GM19193 (cell line): Measurements from ENCODE around the gene ANO2.

Experiments
- POLR2A ChIP-seq: IDR thresholded peaks from 4 replicates; pipeline ENCODE4 v1.6.1; 2011; ENCODE audit not compliant: insufficient read depth, insufficient read length; ENCODE audit errors: extremely low read depth

ANO2 gene

GRCh38 chr12:5584412-5585175 lies 360.5 kb downstream of the ANO2 start:
- TF ChIP-seq POLR2A = no peak

DNA sequence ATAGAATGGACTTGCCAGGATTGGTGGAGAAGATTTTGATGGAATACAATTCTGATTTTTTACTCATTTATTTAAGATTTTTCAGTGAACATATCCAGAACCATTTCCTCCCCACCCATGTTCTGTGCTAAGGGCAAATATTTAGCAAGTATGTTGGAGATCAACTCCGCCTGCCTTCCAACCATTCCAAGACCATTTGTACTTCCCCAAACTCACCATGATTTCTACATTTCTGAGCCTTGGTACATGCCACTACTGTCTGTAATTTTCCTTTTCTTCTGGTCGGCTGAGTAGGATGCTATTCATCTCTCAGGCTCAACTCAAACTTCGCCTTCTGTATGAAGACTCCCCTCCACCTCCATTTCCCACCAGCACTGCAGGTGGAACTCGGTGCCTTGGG lies 362.5 kb downstream of the ANO2 start:
- no peak for TF ChIP-seq POLR2A

GRCh38 chr12:5582018-5582417 lies 363.0 kb downstream of the ANO2 start:
- TF ChIP-seq POLR2A = no peak

DNA sequence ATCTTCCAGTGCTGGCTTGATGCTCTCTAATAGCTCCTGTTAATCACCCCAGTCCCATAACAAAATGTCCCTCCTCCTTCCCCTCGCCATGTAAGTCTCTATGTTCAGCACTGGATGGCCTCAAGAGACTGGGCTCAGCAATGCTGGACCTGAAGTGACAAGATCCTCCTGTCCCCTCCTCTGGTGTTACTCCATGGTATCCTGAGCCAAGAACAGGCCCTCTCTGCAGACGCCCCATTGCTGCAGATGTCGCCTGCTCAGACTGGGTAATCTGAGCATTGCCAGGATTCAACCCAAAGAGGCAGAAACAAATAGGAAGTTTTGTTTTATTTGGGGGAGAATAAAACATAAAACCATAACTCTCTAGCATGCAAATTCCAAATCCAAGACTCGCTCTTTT lies 363.4 kb downstream of the ANO2 start:
- TF ChIP-seq POLR2A = no peak

GRCh38 chr12:5581019-5581418 lies 364.0 kb downstream of the ANO2 start:
- no peak for TF ChIP-seq POLR2A

DNA sequence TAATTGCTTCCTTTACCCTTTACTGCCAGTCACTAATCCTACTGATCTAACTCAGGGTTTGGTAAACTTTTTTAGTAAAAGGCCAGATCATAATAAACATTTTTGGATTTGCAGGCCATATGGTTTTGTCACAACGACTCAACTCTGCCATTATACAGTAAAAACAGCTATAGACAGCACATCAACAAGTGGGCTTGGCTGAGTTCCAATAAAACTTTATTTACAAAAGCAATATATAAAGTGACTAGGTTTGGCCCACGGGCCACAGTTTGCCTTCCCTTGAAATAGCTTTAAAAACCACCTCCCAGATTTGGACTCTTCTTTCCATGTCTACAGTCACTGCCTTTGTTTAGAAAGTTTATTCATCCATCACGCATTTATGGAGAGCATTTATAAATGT lies 366.3 kb downstream of the ANO2 start:
- no peak for TF ChIP-seq POLR2A

GRCh38 chr12:5577741-5578140 lies 367.3 kb downstream of the ANO2 start:
- TF ChIP-seq POLR2A = no peak

GRCh38 chr12:5577211-5577612 lies 367.8 kb downstream of the ANO2 start:
- TF ChIP-seq POLR2A = no peak

DNA sequence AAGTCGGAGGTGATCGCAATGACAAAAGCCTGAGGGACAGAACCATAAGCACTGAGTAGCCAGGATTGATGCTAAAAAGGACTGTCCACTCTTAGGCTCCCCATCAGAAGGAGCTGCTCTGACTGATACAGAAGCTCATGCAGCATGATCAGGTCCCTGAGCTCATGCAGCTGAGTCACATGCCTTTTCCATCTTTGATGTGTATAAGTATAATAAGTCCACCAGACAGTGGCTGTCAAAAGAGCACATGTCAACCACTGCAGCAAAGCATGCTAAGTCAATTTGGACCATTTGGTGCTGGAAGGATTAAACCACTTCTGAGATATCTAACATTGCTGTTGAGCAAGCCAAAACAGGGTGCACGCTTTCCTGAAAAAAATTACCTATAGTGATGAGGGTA lies 369.1 kb downstream of the ANO2 start:
- TF ChIP-seq POLR2A = no peak

GRCh38 chr12:5575232-5575631 lies 369.8 kb downstream of the ANO2 start:
- TF ChIP-seq POLR2A = no peak

DNA sequence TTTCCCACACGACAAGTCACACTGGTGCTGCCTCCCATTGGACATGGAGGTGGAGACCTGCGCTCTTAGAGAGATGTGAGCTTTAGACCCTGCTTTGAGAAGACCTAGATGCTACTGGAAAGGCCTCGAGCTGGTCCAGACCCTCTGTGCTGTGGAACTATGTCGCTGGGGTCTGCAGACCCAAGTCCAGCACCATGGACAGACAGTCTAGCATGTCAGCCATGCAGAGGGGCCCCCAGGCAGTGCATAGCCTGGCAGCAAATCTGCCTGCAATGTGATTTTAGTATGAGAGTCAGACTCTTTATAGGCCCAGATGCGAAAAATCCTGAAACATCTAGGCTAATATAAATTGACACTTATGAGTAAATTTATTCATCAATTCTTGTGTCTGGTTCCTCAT lies 371.7 kb downstream of the ANO2 start:
- no peak for TF ChIP-seq POLR2A

GRCh38 chr12:5571115-5571514 lies 373.9 kb downstream of the ANO2 start:
- no peak for TF ChIP-seq POLR2A

DNA sequence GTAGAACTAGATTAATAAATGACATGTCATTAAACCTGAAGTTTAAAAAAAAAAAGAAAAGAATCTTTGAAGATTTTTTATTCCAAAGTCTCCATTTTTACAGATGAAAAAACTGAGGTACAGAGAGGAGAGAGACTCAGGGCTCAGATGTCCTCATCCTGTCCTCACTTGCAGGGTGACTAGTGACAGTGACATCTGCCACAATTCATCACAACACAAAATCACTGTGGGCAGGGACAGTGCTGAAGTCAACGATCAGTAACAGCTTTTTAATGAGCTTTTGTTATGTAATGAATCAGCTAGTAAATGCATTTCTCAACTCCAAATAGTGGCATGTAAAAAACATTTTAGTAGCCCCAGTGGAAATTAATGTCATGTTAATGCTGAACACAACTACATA lies 374.6 kb downstream of the ANO2 start:
- no peak for TF ChIP-seq POLR2A

DNA sequence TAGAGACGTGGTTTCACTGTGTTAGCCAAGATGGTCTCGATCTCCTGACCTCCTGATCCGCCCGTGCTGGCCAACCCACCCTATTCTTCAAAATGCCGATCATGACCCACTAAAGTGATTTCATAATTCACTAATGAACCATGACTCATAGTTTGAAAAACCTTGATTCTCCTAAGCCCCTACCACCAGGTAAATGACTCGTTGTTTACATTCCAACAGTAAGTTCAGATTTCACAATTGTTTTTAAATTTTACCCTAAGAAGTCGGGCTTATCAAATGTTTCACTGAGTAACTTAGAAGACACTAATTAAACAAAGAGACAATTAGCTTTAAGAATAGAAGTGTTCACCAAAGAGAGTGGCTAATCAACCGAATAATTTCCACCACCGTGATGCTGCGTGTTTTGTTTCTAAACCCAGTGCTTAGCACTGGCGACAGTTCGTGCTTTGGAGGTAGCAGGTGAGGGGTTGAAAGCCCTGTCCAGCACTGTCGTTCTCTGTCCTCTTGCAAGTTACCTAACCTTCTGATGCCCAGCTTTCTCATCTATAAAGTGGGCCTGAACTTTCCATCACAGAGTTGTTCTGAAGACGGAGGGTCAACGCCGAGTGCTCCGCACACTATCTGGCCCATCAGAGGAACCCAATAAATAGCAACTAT lies 376.6 kb downstream of the ANO2 start:
- no peak for TF ChIP-seq POLR2A

- no peak for TF ChIP-seq POLR2A
Observed at GRCh38 chr12:5567016-5567725, 377.9 kb downstream of the ANO2 start.

DNA sequence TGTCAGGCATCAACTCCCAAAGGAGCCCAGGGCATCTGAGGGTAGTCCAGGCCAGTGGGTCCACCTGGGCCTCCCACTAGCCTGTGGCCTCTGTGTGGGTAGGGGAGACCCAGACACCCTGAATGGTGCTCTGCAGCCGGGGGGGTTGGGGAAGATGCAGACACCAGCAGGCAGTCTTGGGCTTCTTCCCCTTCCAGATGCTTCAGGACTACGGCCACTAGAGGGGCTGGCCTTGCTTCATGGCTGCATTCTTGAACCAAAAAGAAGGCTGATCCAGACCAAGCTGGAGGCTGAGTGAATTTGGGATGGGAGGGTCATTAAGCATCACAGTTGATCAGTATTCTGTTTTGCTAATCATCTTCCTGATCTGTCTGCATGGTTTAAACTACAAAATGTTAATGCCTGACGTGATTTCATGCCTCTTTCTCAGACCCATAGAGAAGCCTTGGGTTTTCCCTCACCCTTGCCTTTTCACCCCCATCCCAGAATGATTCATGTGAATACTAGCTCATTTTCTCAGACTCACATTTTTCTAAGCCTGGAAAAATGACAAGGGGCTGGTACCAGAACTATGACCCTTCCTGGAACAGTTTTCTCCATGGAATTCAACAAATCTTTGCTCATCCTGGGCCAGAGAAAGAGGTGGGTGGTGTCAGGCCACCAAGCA lies 379.0 kb downstream of the ANO2 start:
- TF ChIP-seq POLR2A = no peak

GRCh38 chr12:5562581-5562980 lies 382.5 kb downstream of the ANO2 start:
- no peak for TF ChIP-seq POLR2A
